Stimulated activated CD4-positive, alpha-beta T cell treated with anti-CD3 and anti-CD28 coated beads, Interleukin-4, amount 100 ng/mL, for 24 hours (primary cell): ENCODE data around the gene SMYD2.

Experiments used
- DNase-seq: peaks from one replicate; pipeline ENCODE4 v3.0.0-alpha.2; 2020

SMYD2 gene

DNA sequence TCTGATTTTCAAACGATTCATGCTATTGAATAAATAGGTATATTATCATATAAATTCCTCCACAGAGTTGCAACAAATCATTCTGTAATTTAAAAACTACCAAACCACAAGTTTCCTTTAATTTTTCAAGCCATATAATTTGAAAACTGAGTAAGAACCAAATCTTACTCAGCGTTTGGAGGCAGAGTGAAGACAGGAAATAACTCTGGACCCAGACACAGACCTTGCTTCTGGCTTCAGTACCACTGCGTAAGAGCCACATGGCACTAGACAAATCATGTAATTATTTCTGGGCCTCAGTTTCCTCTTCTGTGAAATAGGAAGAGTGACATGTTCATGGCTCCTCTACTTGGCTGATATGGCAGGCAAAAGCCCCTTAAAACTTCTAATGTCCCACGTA, 82.4 kb downstream of the SMYD2 start:
- DNase-seq = no peak

DNA sequence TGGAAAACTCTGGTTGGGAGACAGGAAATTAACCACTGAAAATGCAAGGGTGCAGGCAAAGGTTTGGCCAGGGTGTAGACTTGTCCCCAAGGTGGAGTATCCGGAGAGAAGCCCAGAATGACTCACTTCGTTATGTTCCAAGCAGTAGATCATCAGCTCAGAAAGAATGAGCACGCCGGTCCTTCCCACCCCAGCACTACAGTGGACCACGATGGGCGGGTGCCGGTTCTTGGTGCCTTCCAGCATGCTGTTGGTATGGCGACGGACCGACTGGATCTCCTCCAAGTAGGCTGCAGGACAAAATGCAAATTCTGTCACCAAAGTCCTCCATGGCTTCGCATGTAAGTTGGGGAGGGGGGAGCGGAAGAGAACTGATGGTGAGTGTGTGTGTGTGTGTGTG, 83.4 kb downstream of the SMYD2 start:
- no peak for DNase-seq

DNA sequence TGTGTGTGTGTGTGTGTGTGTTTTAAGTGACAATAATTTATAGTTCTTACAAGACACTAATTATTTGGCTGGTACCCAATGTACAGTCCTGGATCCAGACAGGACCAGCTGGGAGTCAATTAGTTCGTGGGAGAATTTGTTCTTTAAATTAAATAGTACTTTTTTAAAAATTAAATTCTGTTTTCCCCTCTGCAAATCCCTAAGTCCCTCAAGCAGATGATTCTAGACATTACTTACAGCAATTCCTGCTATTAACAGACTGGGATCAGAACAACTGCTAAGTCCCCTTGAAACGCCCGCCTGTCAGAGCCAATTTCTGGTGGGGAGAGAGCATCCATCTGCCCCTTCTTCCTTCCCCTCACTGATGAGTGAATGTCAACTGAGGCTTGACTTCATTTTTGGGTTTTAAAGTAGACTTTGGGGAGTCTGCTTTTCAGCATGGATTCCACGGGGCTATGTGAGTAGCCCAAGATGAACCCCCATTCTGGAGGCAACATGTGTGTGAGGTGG, 83.9 kb downstream of the SMYD2 start:
- no peak for DNase-seq

DNA sequence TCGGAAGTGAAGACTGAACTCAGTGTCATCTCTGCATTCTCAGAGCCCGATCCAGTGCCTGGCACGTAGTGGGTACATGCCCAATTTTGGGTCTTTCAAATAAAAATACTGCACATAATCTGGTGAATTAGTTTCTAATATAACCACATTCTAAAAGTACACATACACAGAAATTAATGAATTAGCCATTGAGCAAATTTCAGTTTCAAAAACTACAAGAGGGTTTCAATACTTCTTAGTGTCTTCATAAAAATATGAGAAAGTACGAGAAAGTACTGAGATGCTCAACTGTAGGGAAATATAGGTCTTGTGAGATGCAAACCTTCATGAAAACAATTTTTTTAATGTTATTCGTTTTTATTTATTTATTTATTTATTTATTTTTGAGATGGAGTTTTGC, 86.9 kb downstream of the SMYD2 start:
- no peak for DNase-seq

DNA sequence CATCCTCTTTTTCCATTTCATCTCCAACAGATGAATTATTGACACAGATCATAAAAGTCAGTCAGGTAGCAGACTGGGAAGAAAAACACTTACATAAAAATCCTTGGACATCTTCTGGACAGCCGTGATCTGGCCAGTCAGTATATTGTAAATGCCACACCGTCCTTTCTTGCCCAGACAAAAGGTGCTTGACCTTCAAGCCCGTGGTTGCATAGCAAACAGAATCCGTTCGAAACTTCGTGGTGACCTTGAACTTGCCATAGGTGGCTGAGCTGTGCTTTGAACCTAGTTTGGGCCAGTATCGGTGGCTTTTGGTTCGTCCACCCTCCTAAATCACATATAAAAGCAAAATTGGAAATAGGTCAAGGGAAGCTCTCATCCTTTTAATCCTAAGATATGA, 88.4 kb downstream of the SMYD2 start:
- no peak for DNase-seq

DNA sequence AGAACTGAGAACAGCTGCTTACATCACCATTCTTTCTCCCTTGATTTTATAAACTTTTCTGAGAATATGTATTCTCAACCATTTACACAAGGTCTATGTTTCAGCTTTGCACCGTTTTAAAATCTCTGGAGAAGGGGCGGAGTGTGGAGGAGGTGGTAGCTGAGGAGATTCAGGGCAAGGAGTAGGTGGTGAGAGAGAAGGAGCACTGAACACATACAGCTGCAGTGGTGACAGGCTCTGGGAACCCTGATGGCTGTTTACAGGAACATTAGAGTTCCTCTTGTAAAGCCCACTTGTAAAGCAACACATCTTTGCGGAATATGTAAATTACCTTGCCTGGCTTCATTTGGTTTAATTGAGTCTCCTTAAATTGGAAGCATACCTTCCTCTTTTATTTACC, 89.7 kb downstream of the SMYD2 start:
- no peak for DNase-seq

DNA sequence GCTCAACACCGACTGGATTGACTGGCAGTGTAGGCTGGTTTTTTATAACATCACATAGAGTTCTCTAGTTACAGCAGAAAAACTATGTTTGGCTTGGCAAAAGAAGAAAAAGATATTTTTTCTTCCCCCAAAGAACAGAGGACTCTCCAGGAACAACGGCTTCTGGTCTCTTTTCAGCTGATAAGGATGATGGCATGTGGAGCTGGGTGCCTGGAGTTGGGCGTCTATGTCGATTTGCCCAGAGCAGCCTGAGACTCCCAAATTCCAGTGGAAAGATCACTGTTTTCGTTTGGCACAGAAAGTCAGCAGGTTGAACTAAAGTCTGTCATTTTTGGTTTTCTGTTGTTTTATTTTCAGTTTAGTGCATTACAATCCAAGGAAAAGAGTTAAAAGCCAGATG, 91.1 kb downstream of the SMYD2 start:
- DNase-seq = no peak

DNA sequence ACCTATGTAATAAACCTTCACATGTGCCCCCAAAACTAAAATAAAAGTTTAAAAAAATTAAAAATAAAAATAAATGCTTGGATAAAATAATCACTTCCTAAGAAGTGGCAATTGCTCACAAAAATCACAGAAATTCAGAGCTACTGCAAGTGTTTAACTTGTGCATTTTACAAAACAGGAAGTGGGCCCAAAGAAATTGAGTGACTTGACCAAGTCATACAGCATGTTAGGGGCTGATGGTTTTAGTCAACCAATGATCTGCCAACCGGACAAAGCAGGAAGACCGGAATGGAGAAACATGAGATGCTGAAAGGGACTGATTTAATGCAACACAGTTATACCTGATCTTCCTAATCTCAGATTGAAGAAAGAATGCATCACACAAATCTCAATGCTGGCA, 96.5 kb downstream of the SMYD2 start:
- DNase-seq = no peak

DNA sequence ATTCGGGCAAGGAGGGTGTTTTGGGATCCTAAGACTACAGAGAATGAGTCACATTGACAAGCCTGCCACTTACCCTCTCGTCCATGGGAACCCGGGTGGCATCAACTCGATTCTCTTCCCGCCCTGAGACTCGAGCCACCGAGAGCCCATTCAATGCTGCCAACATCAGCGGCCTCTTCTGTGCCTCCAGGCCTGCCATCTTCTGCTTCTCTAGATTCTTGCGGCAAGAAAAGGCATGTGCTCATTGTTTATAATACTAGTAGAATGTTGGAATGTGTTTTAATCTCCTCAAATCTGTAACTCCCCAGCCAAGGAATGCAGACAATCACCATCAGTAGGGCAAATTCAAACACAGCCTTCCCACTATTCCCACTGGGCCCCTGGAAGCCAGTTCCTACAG, 96.9 kb downstream of the SMYD2 start:
- DNase-seq = no peak

DNA sequence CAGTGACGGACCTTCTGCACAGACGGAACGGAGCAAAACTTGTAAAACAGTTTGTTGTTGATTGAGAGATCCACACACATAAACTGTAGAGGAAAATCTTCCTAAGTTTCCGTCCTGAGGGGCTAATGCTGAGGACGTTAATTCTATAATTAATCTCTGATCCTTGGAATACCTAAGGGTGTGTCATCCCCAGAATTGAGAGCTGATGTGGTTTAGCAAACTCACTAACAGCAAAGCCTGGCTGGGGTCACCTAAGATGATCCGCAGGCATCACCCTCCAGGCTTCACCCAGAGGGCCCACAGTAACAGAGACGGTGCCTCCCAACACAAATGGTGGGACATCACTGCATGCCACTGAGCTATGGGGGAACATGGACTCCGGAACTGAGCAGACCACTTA, 97.5 kb downstream of the SMYD2 start:
- DNase-seq = no peak

DNA sequence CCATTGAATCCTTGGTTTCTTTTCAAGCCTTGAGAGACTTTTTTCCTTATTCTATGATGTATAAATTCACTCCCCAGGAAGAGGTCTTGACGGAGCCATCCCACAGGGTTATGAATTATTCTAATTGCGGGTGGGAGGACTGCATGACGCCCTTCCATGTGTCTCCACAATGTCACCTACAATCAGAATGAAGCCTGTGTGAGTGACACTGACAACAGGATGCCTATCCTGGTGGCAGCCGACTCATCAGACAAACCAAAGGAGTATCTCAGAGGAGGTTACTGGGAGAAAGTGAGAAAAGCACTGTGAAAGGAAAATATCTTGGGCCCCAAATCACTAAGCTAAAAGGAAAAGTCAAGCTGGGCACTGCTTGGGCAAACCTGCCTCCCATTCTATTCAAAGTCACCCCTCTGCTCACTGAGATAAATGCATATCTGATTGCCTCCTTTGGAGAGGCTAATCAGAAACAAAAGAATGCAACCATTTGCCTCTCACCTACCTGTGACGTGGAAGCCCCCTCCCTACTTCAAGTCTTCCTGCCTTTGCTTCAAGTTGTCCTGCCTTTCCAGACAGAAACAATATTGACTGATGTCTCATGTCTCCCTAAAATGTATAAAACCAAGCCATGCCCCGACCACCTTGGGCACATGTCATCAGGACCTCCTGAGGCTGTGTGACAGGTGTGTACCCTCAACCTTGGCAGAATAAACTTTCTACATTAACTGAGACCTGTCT, 98.4 kb downstream of the SMYD2 start:
- no peak for DNase-seq

DNA sequence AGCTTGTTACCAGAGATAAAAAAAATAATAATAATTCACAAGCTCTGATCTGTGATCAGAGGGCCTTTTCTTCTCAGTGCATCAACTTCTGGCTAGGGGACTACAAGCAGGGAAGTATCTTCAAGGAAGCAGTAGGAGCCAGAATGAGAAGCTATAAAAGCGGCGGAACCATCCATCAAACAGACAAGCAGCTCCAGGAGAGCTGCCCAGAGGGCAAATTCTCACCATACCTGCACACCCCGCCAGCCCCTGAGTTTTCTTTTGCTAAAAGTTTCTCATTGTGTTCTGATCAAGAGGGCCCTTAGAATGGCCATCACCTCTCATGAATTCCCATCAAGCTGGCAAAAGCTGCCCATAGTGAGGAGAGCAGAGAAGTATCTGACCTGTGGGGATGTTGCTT, 99.4 kb downstream of the SMYD2 start:
- no peak for DNase-seq

DNA sequence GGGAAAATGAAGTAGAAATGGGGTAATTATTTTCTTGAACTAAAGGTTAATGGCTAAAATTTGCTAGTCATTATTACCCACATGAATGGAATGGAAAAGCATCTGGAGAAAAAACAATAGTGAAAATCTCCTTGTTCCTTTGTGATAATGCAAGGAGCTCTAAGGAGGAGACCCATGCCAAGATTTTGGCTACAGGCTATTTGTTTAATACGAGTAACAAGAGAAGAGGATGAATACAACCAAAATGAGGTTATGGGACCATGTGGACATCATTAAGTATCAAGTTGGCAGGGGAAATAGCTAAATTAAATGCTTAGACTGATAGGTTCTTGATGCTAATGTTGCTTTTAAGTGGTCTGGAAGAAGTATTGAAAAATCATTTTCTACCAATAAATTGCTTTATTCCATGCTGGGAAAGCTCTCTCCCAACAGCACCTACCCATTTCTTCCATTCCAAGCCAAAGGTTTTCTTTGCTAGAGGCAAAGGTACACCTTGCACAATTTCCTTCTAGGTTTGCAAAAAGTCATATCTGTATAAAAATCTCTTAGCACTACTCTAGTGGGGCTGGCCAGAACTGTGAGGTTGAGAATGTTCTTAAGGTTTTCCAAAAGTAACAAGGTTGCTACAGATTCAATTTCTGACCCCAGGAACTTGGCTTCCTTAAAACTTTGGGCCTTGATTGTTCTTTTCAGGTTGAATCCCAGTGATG, 100.2 kb downstream of the SMYD2 start:
- DNase-seq = no peak

DNA sequence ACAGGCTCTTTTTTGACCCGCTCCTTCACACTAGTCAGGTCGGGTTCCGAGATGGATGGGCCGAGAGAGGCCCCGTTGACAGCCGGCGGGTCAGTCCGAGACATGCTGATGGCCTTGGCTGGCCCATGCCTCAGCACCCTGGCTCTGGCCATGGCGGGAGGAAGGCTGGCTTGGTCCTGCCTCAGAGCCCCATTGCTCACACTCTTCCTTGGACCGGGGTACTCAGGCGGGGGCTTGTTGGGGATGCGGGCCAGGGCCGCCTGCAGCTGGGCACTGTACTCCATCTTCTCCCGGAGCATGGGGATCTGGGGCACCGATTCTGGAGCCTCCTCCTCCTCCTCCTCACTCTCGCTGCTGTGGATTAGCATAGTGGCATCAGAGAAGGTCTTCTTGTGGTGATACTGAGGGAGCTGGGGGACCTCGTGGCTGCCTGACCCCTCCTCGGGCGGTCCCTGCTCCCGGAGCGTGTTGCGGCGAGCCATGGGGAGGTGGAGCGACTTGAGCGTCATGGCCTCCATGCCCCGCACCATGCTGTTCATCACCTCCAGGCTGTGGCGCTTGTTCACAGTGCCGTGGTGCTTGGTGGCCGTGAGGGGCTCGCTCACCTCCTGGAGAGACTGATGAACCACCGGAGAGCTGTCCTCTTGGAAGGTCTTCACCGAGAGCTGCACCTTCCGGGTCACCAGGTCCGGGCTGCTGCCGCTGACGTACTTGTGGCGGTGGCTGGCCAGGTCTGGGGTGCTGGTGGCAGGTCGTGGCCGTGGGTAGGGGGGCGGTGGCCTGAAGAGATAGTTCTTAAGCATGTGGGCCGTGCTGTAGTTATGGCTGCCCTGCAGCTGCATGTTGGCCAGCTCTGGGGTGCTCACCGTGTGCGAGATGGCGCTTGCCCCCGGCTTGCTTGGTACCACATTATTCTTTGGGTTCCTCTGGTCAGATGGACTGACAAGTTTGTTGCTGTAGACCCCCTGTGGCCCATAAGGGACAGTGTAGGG, 102.7 kb downstream of the SMYD2 start:
- no peak for DNase-seq

DNA sequence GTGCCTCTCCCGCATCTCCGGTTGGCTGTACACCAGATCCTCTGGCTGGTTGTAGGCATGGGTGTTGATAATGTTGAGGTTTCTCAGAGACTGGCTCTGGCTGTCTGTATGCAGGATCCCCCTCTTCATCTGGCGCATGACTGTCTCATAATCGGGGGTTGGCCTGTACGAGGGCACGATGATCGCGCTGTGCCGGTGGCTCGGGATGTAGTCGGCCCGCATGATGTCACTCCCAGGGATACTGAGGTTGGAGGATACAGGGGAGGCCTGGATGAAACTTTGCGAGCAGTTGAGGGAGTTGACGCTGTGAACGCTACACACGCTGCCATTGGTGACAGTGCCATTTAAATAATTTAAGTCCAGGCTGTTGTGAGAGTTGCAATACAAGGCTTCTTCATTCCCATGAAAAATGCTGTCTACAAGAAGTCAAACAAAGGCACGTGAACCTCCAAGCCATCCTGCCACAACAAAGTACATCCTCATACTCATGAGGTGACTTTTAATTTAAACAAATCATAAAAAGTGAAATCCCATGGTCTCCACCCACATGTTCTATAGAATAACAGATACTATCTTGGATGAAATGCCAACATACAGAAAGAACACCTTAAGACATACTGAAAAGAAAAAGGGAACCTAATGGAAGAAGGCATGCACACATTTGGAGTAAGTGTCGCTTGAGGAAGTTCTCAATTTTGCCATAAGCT, 103.6 kb downstream of the SMYD2 start:
- DNase-seq = no peak

DNA sequence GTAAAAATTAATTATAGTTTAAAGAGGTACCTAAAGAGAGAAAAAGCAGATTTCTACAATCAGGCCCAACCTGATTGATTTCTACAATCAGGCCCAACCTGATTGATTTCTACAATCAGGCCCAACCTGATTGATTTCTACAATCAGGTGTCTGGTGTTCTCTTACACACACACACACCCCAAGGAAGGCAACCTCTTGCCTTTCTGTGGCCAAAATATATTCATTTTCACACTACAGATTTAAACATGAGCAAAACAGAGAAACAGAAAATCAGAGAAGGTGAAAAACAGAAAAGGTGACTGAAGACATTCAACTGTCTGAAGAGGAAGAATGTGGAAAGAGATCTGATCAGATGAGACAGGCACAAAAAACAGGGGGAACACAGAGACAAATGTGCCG, 104.5 kb downstream of the SMYD2 start:
- no peak for DNase-seq

DNA sequence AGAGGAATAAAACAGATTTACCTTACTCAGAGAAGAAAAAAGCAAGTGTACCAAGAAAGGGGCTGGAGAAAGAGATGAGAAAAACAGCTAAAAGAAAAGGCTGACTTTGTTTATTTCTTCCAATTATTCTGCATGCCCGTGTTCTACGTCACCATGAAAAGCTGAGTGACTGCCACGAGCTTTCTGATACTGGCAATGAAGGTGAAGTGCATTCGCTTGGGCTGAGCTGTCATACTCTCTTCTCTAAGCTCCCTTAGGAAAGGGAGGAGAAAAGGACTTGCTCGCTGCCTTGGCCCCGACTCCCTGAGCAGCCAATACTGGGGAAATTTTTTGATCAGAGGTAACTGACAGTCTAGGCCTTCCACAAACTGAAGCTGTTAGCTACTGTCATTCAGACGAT, 105.4 kb downstream of the SMYD2 start:
- no peak for DNase-seq
